ENCODE measurements around the gene ATXN10.

ATXN10 gene

DNA sequence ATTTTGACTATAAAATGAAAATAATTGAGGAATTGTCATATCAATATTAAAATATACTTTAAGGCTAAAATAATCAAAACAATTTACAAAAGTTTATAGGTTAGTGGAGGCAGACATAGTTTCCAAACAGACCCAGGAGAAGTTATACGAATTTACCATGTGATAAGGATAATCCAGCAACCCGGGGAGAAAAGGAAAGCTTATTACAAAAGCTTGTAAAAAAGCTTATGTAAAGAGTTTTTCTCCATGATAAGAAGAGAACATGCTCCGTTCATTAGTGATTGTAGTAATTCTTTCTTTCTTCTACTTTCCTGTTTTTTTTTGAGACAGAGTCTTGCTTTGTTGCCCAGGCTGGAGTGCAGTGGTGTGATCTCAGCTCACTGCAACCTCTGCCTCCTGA lies 79.0 kb downstream of the ATXN10 start:
- Histone ChIP-seq H3K4me1 (ENCODE audit: insufficient read depth, low read length, poor library complexity, severe bottlenecking) (peaks cover 9% of the 10 kb centered on the region), H3K9me3 (ENCODE audit: insufficient read depth, low read depth, low read length) (no peaks in the 10 kb centered on the region), H3F3A (ENCODE audit: low read depth) (no peaks in the 10 kb centered on the region), H3K36me3 (ENCODE audit: insufficient read depth, low read length) (peaks cover 47% of the 10 kb centered on the region; the same call in 1 of the 2 replicates), H3K9me2 (replicated peaks; ENCODE audit: low read depth, low read length) (no peaks in the 10 kb centered on the region), H2AFZ (ENCODE audit: low read length) (no peak overlapping the region), H3K79me2 (ENCODE audit: insufficient read depth, low read length) (peaks cover 11% of the 10 kb centered on the region; the same call in 1 of the 2 replicates), H3K4me3 (ENCODE audit: low read length, poor library complexity, severe bottlenecking) (no peak overlapping the region), H4K20me1 (ENCODE audit: insufficient read depth, low read length, poor library complexity, severe bottlenecking) (peaks cover 10% of the 10 kb centered on the region), H3K27me3 (ENCODE audit: insufficient read depth, low read length, poor library complexity, severe bottlenecking) (no peaks in the 10 kb centered on the region), H3K4me2 (ENCODE audit: low read depth, low read length, poor library complexity, severe bottlenecking) (no peak overlapping the region), H3K9ac (ENCODE audit: low read depth, low read length, poor library complexity, severe bottlenecking) (no peak overlapping the region)
- TF ChIP-seq, protein P1, sequence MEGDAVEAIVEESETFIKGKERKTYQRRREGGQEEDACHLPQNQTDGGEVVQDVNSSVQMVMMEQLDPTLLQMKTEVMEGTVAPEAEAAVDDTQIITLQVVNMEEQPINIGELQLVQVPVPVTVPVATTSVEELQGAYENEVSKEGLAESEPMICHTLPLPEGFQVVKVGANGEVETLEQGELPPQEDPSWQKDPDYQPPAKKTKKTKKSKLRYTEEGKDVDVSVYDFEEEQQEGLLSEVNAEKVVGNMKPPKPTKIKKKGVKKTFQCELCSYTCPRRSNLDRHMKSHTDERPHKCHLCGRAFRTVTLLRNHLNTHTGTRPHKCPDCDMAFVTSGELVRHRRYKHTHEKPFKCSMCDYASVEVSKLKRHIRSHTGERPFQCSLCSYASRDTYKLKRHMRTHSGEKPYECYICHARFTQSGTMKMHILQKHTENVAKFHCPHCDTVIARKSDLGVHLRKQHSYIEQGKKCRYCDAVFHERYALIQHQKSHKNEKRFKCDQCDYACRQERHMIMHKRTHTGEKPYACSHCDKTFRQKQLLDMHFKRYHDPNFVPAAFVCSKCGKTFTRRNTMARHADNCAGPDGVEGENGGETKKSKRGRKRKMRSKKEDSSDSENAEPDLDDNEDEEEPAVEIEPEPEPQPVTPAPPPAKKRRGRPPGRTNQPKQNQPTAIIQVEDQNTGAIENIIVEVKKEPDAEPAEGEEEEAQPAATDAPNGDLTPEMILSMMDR (conservative IDR thresholded peaks at IDR 0.05; ENCODE audit: low read length): no peak
- TF ChIP-seq EZH2phosphoT487 (IDR thresholded peaks at IDR 0.05; ENCODE audit: borderline replicate concordance): no peak

DNA sequence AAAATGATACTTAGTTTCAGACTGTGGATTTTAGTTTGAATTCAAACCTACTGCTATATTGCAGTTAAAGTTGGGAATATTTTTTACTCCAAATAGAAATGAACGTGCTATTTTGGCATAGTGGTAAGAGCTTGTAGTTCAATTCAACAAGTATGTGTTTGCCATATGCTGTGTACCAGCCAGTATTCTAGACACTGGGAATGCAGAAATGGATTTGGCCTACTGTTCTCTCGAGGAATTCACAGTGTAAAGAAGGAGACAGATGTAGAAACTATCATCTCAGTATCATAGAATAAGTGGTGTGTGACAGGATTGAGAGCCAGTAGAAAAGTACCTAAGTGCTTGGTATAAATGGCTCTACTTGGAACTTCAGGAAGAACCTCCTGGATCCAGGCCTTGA lies 80.4 kb downstream of the ATXN10 start:
- Histone ChIP-seq H2AFZ (ENCODE audit: low read length) (no peak overlapping the region), H3F3A (ENCODE audit: low read depth) (no peaks in the 10 kb centered on the region), H3K9me2 (replicated peaks; ENCODE audit: low read depth, low read length) (no peaks in the 10 kb centered on the region), H3K27me3 (ENCODE audit: insufficient read depth, low read length, poor library complexity, severe bottlenecking) (no peaks in the 10 kb centered on the region), H4K20me1 (ENCODE audit: insufficient read depth, low read length, poor library complexity, severe bottlenecking) (peaks cover 11% of the 10 kb centered on the region), H3K9ac (ENCODE audit: low read depth, low read length, poor library complexity, severe bottlenecking) (no peak overlapping the region), H3K4me2 (ENCODE audit: low read depth, low read length, poor library complexity, severe bottlenecking) (no peak overlapping the region), H3K4me3 (ENCODE audit: low read length, poor library complexity, severe bottlenecking) (no peak overlapping the region), H3K36me3 (ENCODE audit: insufficient read depth, low read length) (peaks cover 49% of the 10 kb centered on the region; the same call in 1 of the 2 replicates), H3K79me2 (ENCODE audit: insufficient read depth, low read length) (peaks cover 5% of the 10 kb centered on the region; the same call in 1 of the 2 replicates), H3K9me3 (ENCODE audit: insufficient read depth, low read depth, low read length) (no peaks in the 10 kb centered on the region), H3K4me1 (ENCODE audit: insufficient read depth, low read length, poor library complexity, severe bottlenecking) (peaks cover 9% of the 10 kb centered on the region)
- no peak for TF ChIP-seq EZH2phosphoT487 (IDR thresholded peaks at IDR 0.05; ENCODE audit: borderline replicate concordance)
- TF ChIP-seq, protein P1 (conservative IDR thresholded peaks at IDR 0.05; ENCODE audit: low read length): no peak

DNA sequence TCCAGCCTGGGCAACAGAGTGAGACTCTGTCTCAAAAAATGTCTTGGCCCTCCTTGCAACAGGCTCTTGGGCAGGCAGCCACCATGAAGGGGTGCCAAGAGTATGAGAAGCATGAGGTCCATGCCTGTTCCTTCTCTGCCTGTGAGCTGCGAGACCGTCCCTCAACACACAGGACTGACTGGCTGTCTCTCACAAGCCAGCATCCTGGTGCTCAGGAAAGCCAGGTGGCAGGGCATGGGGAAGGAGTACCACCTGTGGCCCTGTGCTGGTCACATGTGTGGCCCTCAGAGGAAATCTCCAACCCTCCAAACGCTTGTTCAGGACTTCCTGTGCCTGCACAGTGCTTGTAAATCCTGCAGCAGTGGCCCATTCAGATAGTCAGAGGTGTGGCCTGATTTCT lies 83.2 kb downstream of the ATXN10 start:
- H3K9me3 ChIP-seq (ENCODE audit: insufficient read depth, low read depth, low read length): no peaks in the 10 kb centered on the region
- H3K4me1 ChIP-seq (ENCODE audit: insufficient read depth, low read length, poor library complexity, severe bottlenecking): peaks cover 9% of the 10 kb centered on the region
- no peak overlapping the region for H3K9ac ChIP-seq (ENCODE audit: low read depth, low read length, poor library complexity, severe bottlenecking)
- no peaks in the 10 kb centered on the region; the same call in 1 of the 2 replicates for H3K79me2 ChIP-seq (ENCODE audit: insufficient read depth, low read length)
- H3K27me3 ChIP-seq (ENCODE audit: insufficient read depth, low read length, poor library complexity, severe bottlenecking): no peaks in the 10 kb centered on the region
- peaks cover 11% of the 10 kb centered on the region for H4K20me1 ChIP-seq (ENCODE audit: insufficient read depth, low read length, poor library complexity, severe bottlenecking)
- no peak overlapping the region for H2AFZ ChIP-seq (ENCODE audit: low read length)
- H3K9me2 ChIP-seq (replicated peaks; ENCODE audit: low read depth, low read length): no peaks in the 10 kb centered on the region
- no peak overlapping the region for H3K4me2 ChIP-seq (ENCODE audit: low read depth, low read length, poor library complexity, severe bottlenecking)
- no peaks in the 10 kb centered on the region for H3F3A ChIP-seq (ENCODE audit: low read depth)
- peaks cover 45% of the 10 kb centered on the region; the same call in 1 of the 2 replicates for H3K36me3 ChIP-seq (ENCODE audit: insufficient read depth, low read length)
- no peak overlapping the region for H3K4me3 ChIP-seq (ENCODE audit: low read length, poor library complexity, severe bottlenecking)
- TF ChIP-seq EZH2phosphoT487 (IDR thresholded peaks at IDR 0.05; ENCODE audit: borderline replicate concordance): no peak
- TF ChIP-seq, protein P1 (conservative IDR thresholded peaks at IDR 0.05; ENCODE audit: low read length): no peak
